IPS-15b (cell line): ENCODE results near the gene KIFC3.
"Not testable (repeated sequence)": the region's sequence is repeated elsewhere in the genome, so short reads cannot be mapped to it uniquely, and the experiment has no call there.

Experiments
- H3K27me3 ChIP-seq: one replicate; pipeline ENCODE4 v1.6.1; 2013; ENCODE audit warnings: low read length; ENCODE audit not compliant: control insufficient read depth, insufficient read depth
- H3K36me3 ChIP-seq: one replicate; pipeline ENCODE4 v1.6.1; 2013; ENCODE audit warnings: low read length; ENCODE audit not compliant: control insufficient read depth, insufficient read depth
- H3K4me1 ChIP-seq: one replicate; pipeline ENCODE4 v1.6.1; 2013; ENCODE audit warnings: mild to moderate bottlenecking, low read length; ENCODE audit not compliant: control insufficient read depth, insufficient read depth
- H3K4me3 ChIP-seq: one replicate; pipeline ENCODE4 v1.5.1; 2013; ENCODE audit warnings: low read depth, low read length
- H3K9ac ChIP-seq: one replicate; pipeline ENCODE4 v1.6.1; 2013; ENCODE audit warnings: low read depth, mild to moderate bottlenecking, low read length
- H3K9me3 ChIP-seq: one replicate; pipeline ENCODE4 v1.6.1; 2013; ENCODE audit warnings: mild to moderate bottlenecking, low read length; ENCODE audit not compliant: control insufficient read depth, insufficient read depth

The KIFC3 gene

GRCh38 chr16:57837305-57838125 lies 35.2 kb upstream of the KIFC3 start:
- Histone ChIP-seq H3K36me3 (no peaks in the 10 kb centered on the region), H3K9me3 (no peaks in the 10 kb centered on the region), H3K27me3 (no peaks in the 10 kb centered on the region), H3K9ac (no peak overlapping the region), H3K4me3 (no peak overlapping the region), H3K4me1 (peaks cover 7% of the 10 kb centered on the region)

- H3K36me3 ChIP-seq, H3K9me3 ChIP-seq, H3K27me3 ChIP-seq, H3K9ac ChIP-seq, H3K4me1 ChIP-seq, H3K4me3 ChIP-seq: not testable (repeated sequence)
Observed at GRCh38 chr16:57835439-57835838, 33.1 kb upstream of the KIFC3 start.

GRCh38 chr16:57834936-57835335 lies 32.6 kb upstream of the KIFC3 start:
- Histone ChIP-seq H3K9ac (no peak overlapping the region), H3K9me3 (no peaks in the 10 kb centered on the region), H3K4me3 (no peak overlapping the region), H3K4me1 (peaks cover 9% of the 10 kb centered on the region), H3K27me3 (no peaks in the 10 kb centered on the region), H3K36me3 (no peaks in the 10 kb centered on the region)

GRCh38 chr16:57830890-57831484 lies 28.7 kb upstream of the KIFC3 start:
- Histone ChIP-seq H3K36me3 (no peaks in the 10 kb centered on the region), H3K4me1 (peaks cover 4% of the 10 kb centered on the region), H3K4me3 (no peak overlapping the region), H3K27me3 (no peaks in the 10 kb centered on the region), H3K9ac (no peak overlapping the region), H3K9me3 (no peaks in the 10 kb centered on the region)

GRCh38 chr16:57829969-57830360 lies 27.7 kb upstream of the KIFC3 start:
- Histone ChIP-seq H3K4me3 (no peak overlapping the region), H3K4me1 (peaks cover 4% of the 10 kb centered on the region), H3K9ac (no peak overlapping the region), H3K36me3 (no peaks in the 10 kb centered on the region), H3K9me3 (no peaks in the 10 kb centered on the region), H3K27me3 (no peaks in the 10 kb centered on the region)

GRCh38 chr16:57828272-57829161 lies 26.2 kb upstream of the KIFC3 start:
- H3K9ac ChIP-seq: no peak overlapping the region
- H3K27me3 ChIP-seq: no peaks in the 10 kb centered on the region
- peaks cover 2% of the 10 kb centered on the region for H3K4me1 ChIP-seq
- H3K9me3 ChIP-seq: no peaks in the 10 kb centered on the region
- no peak overlapping the region for H3K4me3 ChIP-seq
- no peaks in the 10 kb centered on the region for H3K36me3 ChIP-seq

- Histone ChIP-seq H3K4me3 (no peak overlapping the region), H3K36me3 (no peaks in the 10 kb centered on the region), H3K9ac (no peak overlapping the region), H3K9me3 (no peaks in the 10 kb centered on the region), H3K4me1 (peaks cover 2% of the 10 kb centered on the region), H3K27me3 (no peaks in the 10 kb centered on the region)
Observed at GRCh38 chr16:57826706-57827625, 24.7 kb upstream of the KIFC3 start.

- H3K9ac ChIP-seq: no peak overlapping the region
- no peaks in the 10 kb centered on the region for H3K9me3 ChIP-seq
- peaks cover 2% of the 10 kb centered on the region for H3K4me1 ChIP-seq
- no peaks in the 10 kb centered on the region for H3K36me3 ChIP-seq
- H3K4me3 ChIP-seq: no peak overlapping the region
- H3K27me3 ChIP-seq: no peaks in the 10 kb centered on the region
Observed at GRCh38 chr16:57826052-57826451, 23.8 kb upstream of the KIFC3 start.

- no peaks in the 10 kb centered on the region for H3K9me3 ChIP-seq
- no peaks in the 10 kb centered on the region for H3K4me1 ChIP-seq
- H3K4me3 ChIP-seq: no peak overlapping the region
- H3K27me3 ChIP-seq: no peaks in the 10 kb centered on the region
- no peaks in the 10 kb centered on the region for H3K36me3 ChIP-seq
- no peak overlapping the region for H3K9ac ChIP-seq
Observed at GRCh38 chr16:57825298-57826044, 23.2 kb upstream of the KIFC3 start.

GRCh38 chr16:57824888-57825287 lies 22.6 kb upstream of the KIFC3 start:
- Histone ChIP-seq H3K4me3 (no peak overlapping the region), H3K27me3 (no peaks in the 10 kb centered on the region), H3K36me3 (no peaks in the 10 kb centered on the region), H3K9ac (no peak overlapping the region), H3K9me3 (no peaks in the 10 kb centered on the region), H3K4me1 (no peaks in the 10 kb centered on the region)
